Activated CD8-positive, alpha-beta memory T cell treated with anti-CD3 and anti-CD28 coated beads for 4 hours (primary cell): ENCODE results near the gene ATOX1.
"Not testable (repeated sequence)": the region's sequence is repeated elsewhere in the genome, so short reads cannot be mapped to it uniquely, and the experiment has no call there.

Experiments
- DNase-seq, 2 donors: peaks; one replicate each; pipeline ENCODE4 v3.0.0-alpha.2; 2020; ENCODE audit warnings: low read depth in 2 of 2

ATOX1 gene

GRCh38 chr5:151733358-151734063 lies 24.9 kb downstream of the ATOX1 start:
- no peak for DNase-seq

- DNase-seq = no peak
Observed at GRCh38 chr5:151730381-151730780, 28.1 kb downstream of the ATOX1 start.

GRCh38 chr5:151729597-151729996 lies 28.8 kb downstream of the ATOX1 start:
- not testable (repeated sequence) for DNase-seq

GRCh38 chr5:151724360-151724759 lies 34.1 kb downstream of the ATOX1 start:
- DNase-seq = no peak

- DNase-seq = no peak
Observed at GRCh38 chr5:151722546-151722945, 35.9 kb downstream of the ATOX1 start.

- no peak for DNase-seq
Observed at GRCh38 chr5:151721812-151722391, 36.5 kb downstream of the ATOX1 start.

GRCh38 chr5:151721087-151721646 lies 37.3 kb downstream of the ATOX1 start:
- no peak for DNase-seq

- DNase-seq = no peak
Observed at GRCh38 chr5:151720215-151720614, 38.2 kb downstream of the ATOX1 start.

- DNase-seq = no peak
Observed at GRCh38 chr5:151719228-151720000, 39.0 kb downstream of the ATOX1 start.

- DNase-seq = no peak
Observed at GRCh38 chr5:151718646-151719045, 39.8 kb downstream of the ATOX1 start.

GRCh38 chr5:151718153-151718552 lies 40.3 kb downstream of the ATOX1 start:
- no peak for DNase-seq

GRCh38 chr5:151717416-151717815 lies 41.0 kb downstream of the ATOX1 start:
- DNase-seq = no peak

GRCh38 chr5:151709109-151709735 lies 49.2 kb downstream of the ATOX1 start:
- DNase-seq = no peak

GRCh38 chr5:151708126-151708525 lies 50.3 kb downstream of the ATOX1 start:
- no peak for DNase-seq

GRCh38 chr5:151707567-151707966 lies 50.9 kb downstream of the ATOX1 start:
- no peak for DNase-seq

- DNase-seq = no peak
Observed at GRCh38 chr5:151706906-151707305, 51.5 kb downstream of the ATOX1 start.

- DNase-seq = no peak
Observed at GRCh38 chr5:151703780-151704179, 54.7 kb downstream of the ATOX1 start.

- DNase-seq = no peak
Observed at GRCh38 chr5:151703227-151703626, 55.2 kb downstream of the ATOX1 start.

- DNase-seq = no peak
Observed at GRCh38 chr5:151700820-151701219, 57.6 kb downstream of the ATOX1 start.

- DNase-seq = no peak
Observed at GRCh38 chr5:151700296-151700695, 58.1 kb downstream of the ATOX1 start.

GRCh38 chr5:151699071-151699901 lies 59.1 kb downstream of the ATOX1 start:
- no peak for DNase-seq
